LNCaP clone FGC (cell line): ENCODE results near the gene PLAC8L1.
A peak's percentile ranks its signal among the peaks of the same experiment; 100 is the strongest.

Experiments used
- DNase-seq: peaks from one replicate; pipeline ENCODE4 v3.0.0-alpha.2; 2011; ENCODE audit warnings: low read depth
- H3K4me3 ChIP-seq: 2 replicates; pipeline ENCODE4 v1.5.1; 2011; ENCODE audit warnings: mild to moderate bottlenecking, low read depth, low read length, control low read depth
- TF ChIP-seq, protein P1 (sequence below): IDR thresholded peaks from 2 replicates; pipeline ENCODE4 v1.5.1; 2012; ENCODE audit warnings: mild to moderate bottlenecking; ENCODE audit not compliant: control insufficient read depth, insufficient read depth; ENCODE audit errors: extremely low read depth

PLAC8L1 gene

DNA sequence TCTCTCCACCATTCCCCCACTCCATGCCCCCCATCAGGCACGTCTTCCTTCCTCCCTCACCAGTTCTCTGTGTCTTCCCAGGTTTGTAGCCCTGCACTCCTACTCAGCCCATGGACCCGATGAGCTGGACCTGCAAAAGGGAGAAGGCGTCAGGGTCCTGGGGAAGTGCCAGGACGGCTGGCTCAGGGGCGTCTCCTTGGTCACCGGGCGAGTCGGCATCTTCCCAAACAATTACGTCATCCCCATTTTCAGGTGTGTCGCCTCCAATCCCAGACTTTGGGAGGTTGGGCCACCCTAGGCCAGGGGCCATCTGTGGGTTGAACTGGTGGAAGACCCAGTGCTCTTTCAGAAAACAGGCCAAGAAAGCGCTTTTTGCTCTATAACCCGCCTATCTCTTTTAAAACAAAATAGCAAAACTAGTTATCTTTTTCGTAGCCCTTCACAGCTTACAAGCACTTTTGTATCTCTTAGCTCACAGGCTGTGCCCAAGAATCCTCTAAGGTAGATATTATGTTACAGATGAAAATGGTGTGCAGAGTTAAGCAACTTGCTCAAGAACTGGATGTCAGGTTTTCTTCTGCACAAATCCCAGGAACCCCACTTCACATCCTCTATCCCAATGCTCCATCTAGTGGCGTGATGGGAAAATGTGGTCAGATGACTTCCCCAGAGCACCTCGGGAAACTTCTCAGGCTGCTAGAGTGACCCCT is 56.2 kb downstream of the PLAC8L1 start:
- H3K4me3 ChIP-seq: no peak overlapping the region
- peak; percentile 25 for DNase-seq
- TF ChIP-seq, protein P1, sequence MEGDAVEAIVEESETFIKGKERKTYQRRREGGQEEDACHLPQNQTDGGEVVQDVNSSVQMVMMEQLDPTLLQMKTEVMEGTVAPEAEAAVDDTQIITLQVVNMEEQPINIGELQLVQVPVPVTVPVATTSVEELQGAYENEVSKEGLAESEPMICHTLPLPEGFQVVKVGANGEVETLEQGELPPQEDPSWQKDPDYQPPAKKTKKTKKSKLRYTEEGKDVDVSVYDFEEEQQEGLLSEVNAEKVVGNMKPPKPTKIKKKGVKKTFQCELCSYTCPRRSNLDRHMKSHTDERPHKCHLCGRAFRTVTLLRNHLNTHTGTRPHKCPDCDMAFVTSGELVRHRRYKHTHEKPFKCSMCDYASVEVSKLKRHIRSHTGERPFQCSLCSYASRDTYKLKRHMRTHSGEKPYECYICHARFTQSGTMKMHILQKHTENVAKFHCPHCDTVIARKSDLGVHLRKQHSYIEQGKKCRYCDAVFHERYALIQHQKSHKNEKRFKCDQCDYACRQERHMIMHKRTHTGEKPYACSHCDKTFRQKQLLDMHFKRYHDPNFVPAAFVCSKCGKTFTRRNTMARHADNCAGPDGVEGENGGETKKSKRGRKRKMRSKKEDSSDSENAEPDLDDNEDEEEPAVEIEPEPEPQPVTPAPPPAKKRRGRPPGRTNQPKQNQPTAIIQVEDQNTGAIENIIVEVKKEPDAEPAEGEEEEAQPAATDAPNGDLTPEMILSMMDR: peak; percentile 88

DNA sequence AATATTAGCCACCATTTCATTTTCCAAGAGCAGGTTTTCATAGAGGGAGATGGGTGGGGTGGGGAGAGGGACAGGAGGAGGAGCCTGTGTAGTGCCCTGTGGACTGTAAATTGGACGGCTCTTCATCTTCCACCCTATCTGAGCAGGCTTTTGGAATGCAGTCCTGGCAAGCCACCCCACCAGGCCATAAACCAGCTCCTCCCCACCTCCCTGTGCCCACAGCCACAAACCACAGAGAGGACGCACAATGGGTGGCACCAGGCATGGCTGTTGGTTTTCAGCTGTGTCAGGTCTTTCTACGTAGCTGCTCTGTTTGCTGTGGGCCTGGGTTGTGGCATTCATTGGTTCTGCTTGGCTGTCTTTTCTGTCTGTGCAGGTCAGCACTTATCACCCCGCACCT is 58.0 kb downstream of the PLAC8L1 start:
- TF ChIP-seq, protein P1: no peak
- H3K4me3 ChIP-seq: no peak overlapping the region
- no peak for DNase-seq

DNA sequence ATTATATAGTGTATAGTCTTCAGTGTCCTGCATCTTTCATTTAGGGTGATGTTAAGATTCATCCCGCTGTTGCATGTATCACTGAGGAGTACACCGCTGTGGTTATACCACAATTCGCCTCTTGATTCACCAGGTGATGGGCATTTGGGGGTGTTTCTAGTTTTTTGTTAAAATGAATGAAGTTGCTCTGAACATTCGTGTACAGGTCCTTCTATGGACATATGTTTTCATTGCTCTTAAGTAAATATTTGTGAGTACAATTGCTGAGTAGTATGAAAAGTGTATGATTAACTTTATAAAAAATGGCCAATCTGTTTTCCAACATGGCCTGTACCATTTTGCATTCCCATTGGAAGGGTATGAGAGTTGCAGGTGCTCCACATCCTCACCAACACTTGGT is 61.7 kb downstream of the PLAC8L1 start:
- TF ChIP-seq, protein P1: no peak
- DNase-seq: no peak
- H3K4me3 ChIP-seq: no peak overlapping the region

DNA sequence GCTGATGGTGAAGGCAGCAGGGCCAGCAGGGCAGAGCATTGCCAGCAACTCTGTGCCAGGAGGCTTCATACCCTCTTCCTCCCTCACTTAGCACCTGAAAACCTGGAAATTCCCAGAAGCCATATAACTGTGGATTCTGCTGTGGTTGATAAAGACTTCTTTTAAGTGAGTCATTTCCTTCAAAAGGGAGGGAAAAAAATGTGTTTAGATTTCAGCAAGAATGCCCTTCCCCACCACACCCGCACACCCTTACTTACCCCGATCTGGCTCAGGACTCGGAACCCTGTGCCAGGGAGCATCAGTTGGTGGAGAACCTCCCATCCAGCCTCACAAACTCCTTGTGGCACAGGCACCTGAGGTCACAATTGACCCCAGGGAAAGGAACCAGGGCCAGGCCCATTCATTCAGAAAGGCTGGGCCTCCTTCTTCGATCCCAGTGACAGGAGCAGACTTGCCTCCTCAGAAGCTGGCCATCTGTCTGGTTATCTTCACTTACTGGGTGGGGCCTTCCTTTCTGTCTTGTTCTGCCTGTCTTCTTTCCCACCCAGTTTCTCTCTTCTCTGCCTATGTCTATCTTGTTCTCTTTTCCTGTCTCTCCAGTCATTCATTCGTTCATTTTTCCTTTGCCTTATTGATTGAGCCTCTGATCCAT is 62.6 kb downstream of the PLAC8L1 start:
- DNase-seq: no peak
- TF ChIP-seq, protein P1: no peak

DNA sequence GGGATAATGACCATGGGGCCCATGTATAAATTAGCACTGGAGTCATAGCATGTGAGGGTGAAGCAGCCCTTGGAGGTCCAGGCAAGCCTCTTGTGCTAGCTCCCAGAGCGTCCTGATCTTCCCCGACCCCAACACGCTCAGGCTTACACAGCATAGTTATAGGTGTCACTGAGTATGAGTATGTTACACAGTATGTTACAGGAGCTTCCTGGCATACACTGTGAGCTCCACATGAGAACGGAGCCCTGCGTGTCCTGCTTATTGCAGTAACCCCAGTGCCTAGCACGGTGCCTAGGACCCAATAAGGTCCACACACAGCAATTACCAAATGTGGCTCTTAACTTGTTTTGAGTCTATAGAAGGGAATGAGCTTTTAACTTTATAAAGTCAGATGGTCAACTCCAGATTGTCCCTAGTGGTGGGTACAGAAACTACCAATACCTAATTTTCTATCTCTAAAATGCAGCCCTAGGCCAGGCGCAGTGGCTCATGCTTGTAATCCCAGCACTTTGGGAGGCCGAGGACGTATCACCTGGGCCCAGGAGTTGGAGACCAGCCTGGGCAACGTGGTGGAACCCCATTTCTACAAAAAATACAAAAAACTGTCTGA is 64.1 kb downstream of the PLAC8L1 start:
- no peak overlapping the region for H3K4me3 ChIP-seq
- DNase-seq: no peak
- TF ChIP-seq, protein P1: peak; percentile 40; the same call in 1 of the 2 replicates

More for the DNA sequence above, 62.6 kb downstream of the PLAC8L1 start:
- no peak overlapping the region for H3K4me3 ChIP-seq

DNA sequence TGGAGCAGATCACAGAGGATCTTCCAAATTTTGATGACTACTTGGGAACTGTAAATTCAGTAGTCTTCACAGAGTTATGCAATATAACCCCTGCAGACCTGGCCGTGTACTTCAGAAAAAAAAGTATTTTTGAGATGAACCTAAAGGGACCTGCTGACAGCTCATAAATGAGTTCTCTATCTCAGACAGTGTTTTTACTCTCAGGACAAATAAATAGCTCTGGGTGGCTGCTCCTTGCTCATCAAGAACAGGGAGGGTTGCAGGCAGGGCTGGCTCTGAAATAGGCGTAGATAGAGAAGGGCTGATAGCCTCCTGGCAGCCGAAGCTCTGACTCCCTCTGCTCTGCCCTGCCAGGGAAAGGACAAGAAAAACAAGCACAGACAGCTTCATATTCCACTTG is 64.8 kb downstream of the PLAC8L1 start:
- DNase-seq: no peak
- no peak overlapping the region for H3K4me3 ChIP-seq
- TF ChIP-seq, protein P1: no peak

DNA sequence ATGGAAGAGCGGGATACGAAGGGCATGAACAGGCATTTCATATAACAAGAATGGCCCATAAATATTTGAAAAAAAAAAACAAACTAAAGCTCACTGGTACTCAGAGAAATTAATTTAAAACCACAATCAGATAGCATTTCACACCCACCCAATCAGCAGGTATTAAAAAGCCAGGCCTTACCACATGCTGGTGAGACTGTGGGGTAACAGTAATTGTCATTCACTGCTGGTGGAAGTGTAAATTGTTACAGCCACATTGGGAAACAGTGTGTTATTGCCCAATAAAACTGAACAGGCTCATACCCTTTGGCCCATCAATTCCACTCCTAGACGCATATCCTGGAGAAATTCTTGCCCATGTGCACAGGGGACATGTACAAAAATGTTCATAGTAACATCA is 66.0 kb downstream of the PLAC8L1 start:
- no peak for DNase-seq
- H3K4me3 ChIP-seq: no peak overlapping the region
- TF ChIP-seq, protein P1: no peak
